ENCODE results near the gene FERMT3.

Gene FERMT3

GRCh38 chr11:64165842-64166635, 40.5 kb upstream of the FERMT3 start, which contains the start of gene MACROD1:
MACROD1 (minus strand) TSS chr11:64166113; CDS start chr11:64165994, 119 bp downstream.
- H3K4me1 ChIP-seq (ENCODE audit: insufficient read depth, low read length) = peaks cover 33% of the 10 kb centered on the region
- no peaks in the 10 kb centered on the region for H4K20me1 ChIP-seq (ENCODE audit: insufficient read depth, low read length)
- peak within 1 kb of the TSS; percentile 99 for H3K4me2 ChIP-seq (ENCODE audit: insufficient read depth, low read length)
- peak within 1 kb of the TSS; percentile 95 for H3K9ac ChIP-seq (ENCODE audit: low read depth, low read length)
- H3K9me3 ChIP-seq (ENCODE audit: insufficient read depth, low read length, severe bottlenecking) = no peaks in the 10 kb centered on the region
- H3K4me3 ChIP-seq (ENCODE audit: low read depth in 1 of 2, low read length in 2 of 2) = peak within 1 kb of the TSS; percentile 95
- H3K27ac ChIP-seq (ENCODE audit: low read length) = peak within 1 kb of the TSS; percentile 86
- H3K27me3 ChIP-seq (ENCODE audit: insufficient read depth, low read length, poor library complexity) = no peaks in the 10 kb centered on the region
- peak; percentile 91 for ATAC-seq (ENCODE audit: insufficient read depth, low read depth)
- H2AFZ ChIP-seq (ENCODE audit: low read depth, low read length) = peak within 1 kb of the TSS; percentile 99
- peak; percentile 85 for DNase-seq
- peaks cover 27% of the 10 kb centered on the region for H3K79me2 ChIP-seq (ENCODE audit: insufficient read depth, low read length)
- no peaks in the 10 kb centered on the region; the same call in 1 of the 2 replicates for H3K36me3 ChIP-seq (ENCODE audit: insufficient read depth, low read length)
- TF ChIP-seq EZH2 (IDR thresholded peaks at IDR 0.05; ENCODE audit: borderline replicate concordance, low read depth, low read length, severe bottlenecking) (no peak), CTCF (IDR thresholded peaks at IDR 0.05; ENCODE audit: borderline replicate concordance, extremely low read depth, low read length, poor library complexity, severe bottlenecking) (no peak)

DNA sequence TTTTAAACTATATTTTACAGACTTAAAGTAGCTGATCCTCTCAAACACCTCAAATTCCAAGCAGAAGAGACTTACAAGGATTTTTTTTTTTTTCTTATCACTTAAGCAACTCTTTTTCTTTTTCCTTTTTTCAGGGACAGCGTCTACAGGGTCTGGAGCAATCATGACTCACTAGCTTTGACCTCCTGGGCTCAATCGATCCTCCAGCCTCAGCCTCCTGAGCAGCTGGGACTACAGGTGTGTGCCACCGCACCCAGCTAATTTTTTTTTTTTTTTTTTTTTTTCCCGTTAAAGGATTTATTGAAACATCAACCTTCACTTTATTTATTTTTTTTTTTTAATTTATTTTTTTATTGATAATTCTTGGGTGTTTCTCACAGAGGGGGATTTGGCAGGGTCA, 36.1 kb upstream of the FERMT3 start:
- no peak overlapping the region for H3K4me2 ChIP-seq (ENCODE audit: insufficient read depth, low read length)
- H2AFZ ChIP-seq (ENCODE audit: low read depth, low read length) = no peak overlapping the region
- H3K36me3 ChIP-seq (ENCODE audit: insufficient read depth, low read length) = no peaks in the 10 kb centered on the region; the same call in 1 of the 2 replicates
- H3K27me3 ChIP-seq (ENCODE audit: insufficient read depth, low read length, poor library complexity) = no peaks in the 10 kb centered on the region
- no peak overlapping the region for H3K27ac ChIP-seq (ENCODE audit: low read length)
- no peak overlapping the region for H3K9ac ChIP-seq (ENCODE audit: low read depth, low read length)
- peaks cover 18% of the 10 kb centered on the region for H3K4me1 ChIP-seq (ENCODE audit: insufficient read depth, low read length)
- no peak overlapping the region for H3K4me3 ChIP-seq (ENCODE audit: low read depth in 1 of 2, low read length in 2 of 2)
- peaks cover 12% of the 10 kb centered on the region for H3K79me2 ChIP-seq (ENCODE audit: insufficient read depth, low read length)
- DNase-seq (no peak), ATAC-seq (ENCODE audit: insufficient read depth, low read depth) (no peak)
- H3K9me3 ChIP-seq (ENCODE audit: insufficient read depth, low read length, severe bottlenecking) = no peaks in the 10 kb centered on the region
- TF ChIP-seq CTCF (IDR thresholded peaks at IDR 0.05; ENCODE audit: borderline replicate concordance, extremely low read depth, low read length, poor library complexity, severe bottlenecking) (no peak), EZH2 (IDR thresholded peaks at IDR 0.05; ENCODE audit: borderline replicate concordance, low read depth, low read length, severe bottlenecking) (no peak)
- no peaks in the 10 kb centered on the region for H4K20me1 ChIP-seq (ENCODE audit: insufficient read depth, low read length)

GRCh38 chr11:64173616-64174355, 32.7 kb upstream of the FERMT3 start:
- Histone ChIP-seq H4K20me1 (ENCODE audit: insufficient read depth, low read length) (no peaks in the 10 kb centered on the region), H2AFZ (ENCODE audit: low read depth, low read length) (no peak overlapping the region), H3K36me3 (ENCODE audit: insufficient read depth, low read length) (no peaks in the 10 kb centered on the region), H3K9me3 (ENCODE audit: insufficient read depth, low read length, severe bottlenecking) (no peaks in the 10 kb centered on the region), H3K79me2 (ENCODE audit: insufficient read depth, low read length) (no peaks in the 10 kb centered on the region), H3K4me2 (ENCODE audit: insufficient read depth, low read length) (no peak overlapping the region), H3K4me1 (ENCODE audit: insufficient read depth, low read length) (no peaks in the 10 kb centered on the region), H3K27ac (ENCODE audit: low read length) (no peak overlapping the region), H3K9ac (ENCODE audit: low read depth, low read length) (no peak overlapping the region), H3K4me3 (ENCODE audit: low read depth in 1 of 2, low read length in 2 of 2) (no peak overlapping the region), H3K27me3 (ENCODE audit: insufficient read depth, low read length, poor library complexity) (no peaks in the 10 kb centered on the region)
- TF ChIP-seq CTCF (IDR thresholded peaks at IDR 0.05; ENCODE audit: borderline replicate concordance, extremely low read depth, low read length, poor library complexity, severe bottlenecking) = no peak
- TF ChIP-seq EZH2 (IDR thresholded peaks at IDR 0.05; ENCODE audit: borderline replicate concordance, low read depth, low read length, severe bottlenecking) = no peak
- ATAC-seq (ENCODE audit: insufficient read depth, low read depth) (no peak), DNase-seq (no peak)
